Activated CD4-positive, CD25-positive, alpha-beta regulatory T cell treated with anti-CD3 and anti-CD28 coated beads, Interleukin-2, amount 50 U/mL, for 72 hours (primary cell): ENCODE measurements around the gene LRRC43.
"Not testable (repeated sequence)": the region's sequence is repeated elsewhere in the genome, so short reads cannot be mapped to it uniquely, and the experiment has no call there.

Experiments
- DNase-seq: peaks from one replicate; pipeline ENCODE4 v3.0.0; 2021

Gene LRRC43

GRCh38 chr12:122197612-122197966 lies 14.7 kb downstream of the LRRC43 start:
- DNase-seq, result no peak

- DNase-seq, result no peak
Measured at GRCh38 chr12:122199484-122200355, 16.8 kb downstream of the LRRC43 start.

- DNase-seq, result no peak
Measured at GRCh38 chr12:122200541-122201175, 17.7 kb downstream of the LRRC43 start.

GRCh38 chr12:122201381-122201780 lies 18.5 kb downstream of the LRRC43 start:
- DNase-seq, result no peak

- DNase-seq, result no peak
Measured at GRCh38 chr12:122202017-122202416, 19.1 kb downstream of the LRRC43 start.

- not testable (repeated sequence) for DNase-seq
Measured at GRCh38 chr12:122202811-122203210, 19.9 kb downstream of the LRRC43 start.

GRCh38 chr12:122203301-122204166 lies 20.6 kb downstream of the LRRC43 start, which contains the start of gene B3GNT4:
TSS of gene B3GNT4 (plus strand) at chr12:122203709. CDS start at chr12:122204619, 910 bp downstream.
- DNase-seq, result peak; percentile 41

- no peak for DNase-seq
Measured at GRCh38 chr12:122204167-122205052, 21.5 kb downstream of the LRRC43 start.

GRCh38 chr12:122205053-122205925 lies 22.4 kb downstream of the LRRC43 start:
- no peak for DNase-seq

- DNase-seq, result no peak
Measured at GRCh38 chr12:122206111-122206881, 23.4 kb downstream of the LRRC43 start.

- DNase-seq, result no peak
Measured at GRCh38 chr12:122206976-122207375, 24.1 kb downstream of the LRRC43 start.

- DNase-seq, result no peak
Measured at GRCh38 chr12:122207391-122207790, 24.5 kb downstream of the LRRC43 start.

GRCh38 chr12:122208073-122208820 lies 25.3 kb downstream of the LRRC43 start:
- DNase-seq, result no peak

GRCh38 chr12:122215771-122216170 lies 32.8 kb downstream of the LRRC43 start:
- no peak for DNase-seq

GRCh38 chr12:122216445-122216844 lies 33.5 kb downstream of the LRRC43 start:
- DNase-seq, result no peak

- peak; percentile 100 for DNase-seq
Measured at GRCh38 chr12:122225683-122226365, 42.9 kb downstream of the LRRC43 start, which contains the start of gene DIABLO. TSS of gene DIABLO (minus strand) at chr12:122226052. CDS start at chr12:122226014, 38 bp downstream.

GRCh38 chr12:122226366-122227125 lies 43.6 kb downstream of the LRRC43 start:
- no peak for DNase-seq

- DNase-seq, result peak; percentile 40
Measured at GRCh38 chr12:122227341-122227740, 44.4 kb downstream of the LRRC43 start.
